GM12878 (cell line): ENCODE measurements around the gene PRDM16. TPM values are rescaled to one million over a fixed set of nuclear protein-coding genes. Genes with fewer than 3 reads are reported as not detected.

ENCODE experiments used
- ATAC-seq: fragments of 200-7000 bp; cut with Tn5 transposase; 3 replicates; pipeline ENCODE4 v1.9.1; 2020; ENCODE audit warnings: mild to moderate bottlenecking, moderate library complexity
- BruUV-seq: library from RNA; stranded (reverse); fragments of 400-500 nt; replicated peaks from 2 replicates; lab custom pipeline; 2021; lab: Mats Ljungman, UMichigan
- CTCF ChIA-PET: fragments of 300-600 bp; sonication (Branson Sonifier 250); formaldehyde crosslinking; extraction: SDS; loops from one replicate; lab custom pipeline; 2021; ENCODE audit warnings: inconsistent platforms; lab: Yijun Ruan, JAX
- POLR2A ChIA-PET: fragments of 350-600 bp; formaldehyde crosslinking; extraction: SDS; loops from one replicate; lab custom pipeline; 2021; ENCODE audit warnings: inconsistent platforms; lab: Charles Lee
- RAD21 ChIA-PET: fragments of 300-600 bp; sonication (Branson Sonifier 250); formaldehyde crosslinking; loops from one replicate; lab custom pipeline; 2023; ENCODE audit warnings: antibody characterized with exemption; ENCODE audit not compliant: unreplicated experiment; lab: Charles Lee
- SMC1A ChIA-PET: fragments of 300-600 bp; sonication (Branson Sonifier 250); formaldehyde crosslinking; loops from one replicate; lab custom pipeline; 2023; ENCODE audit not compliant: unreplicated experiment, uncharacterized antibody; lab: Charles Lee
- DNase-seq: peaks from one replicate; pipeline ENCODE4 v3.0.0-alpha.2; 2011; ENCODE audit warnings: low read depth, low spot score
- FAIRE-seq: peaks from 3 replicates; lab custom pipeline; 2011; peaks lifted over from hg19 to GRCh38; lab: Jason Lieb, UNC
- H2AFZ ChIP-seq: 2 replicates; pipeline ENCODE4 v1.6.0; 2011; ENCODE audit warnings: low read depth, low read length, control low read depth; ENCODE audit not compliant: control insufficient read depth
- H3K27ac ChIP-seq: 2 replicates; pipeline ENCODE4 v1.5.1; 2011; ENCODE audit warnings: control low read depth; ENCODE audit not compliant: control insufficient read depth, insufficient read depth
- H3K27me3 ChIP-seq, 2 experiments: replicated peaks in 1 of 2; 2 replicates each; pipeline versions ENCODE4 v1.6.0 to v1.6.1; 2011; ENCODE audit warnings: low read length in 1 of 2; ENCODE audit not compliant: control insufficient read depth in 2 of 2, insufficient read depth in 2 of 2
- H3K36me3 ChIP-seq, 2 experiments: 2 replicates each; pipeline ENCODE4 v1.5.1; 2011; ENCODE audit warnings: low read length in 1 of 2; ENCODE audit not compliant: control insufficient read depth in 2 of 2, insufficient read depth in 2 of 2
- H3K4me1 ChIP-seq: 2 replicates; pipeline ENCODE4 v1.6.1; 2011; ENCODE audit warnings: mild to moderate bottlenecking, low read length, moderate library complexity, mixed read lengths; ENCODE audit not compliant: control insufficient read depth, insufficient read depth
- H3K4me2 ChIP-seq: 2 replicates; pipeline ENCODE4 v1.6.0; 2011; ENCODE audit warnings: control low read depth; ENCODE audit not compliant: control insufficient read depth, insufficient read depth
- H3K4me3 ChIP-seq: fragments of 200-600 bp; sonication (generic); 2 replicates; pipeline ENCODE4 v1.5.1; 2016
- H3K79me2 ChIP-seq: 2 replicates; pipeline ENCODE4 v1.6.0; 2011; ENCODE audit warnings: low read length; ENCODE audit not compliant: control insufficient read depth, insufficient read depth
- H3K9ac ChIP-seq: 2 replicates; pipeline ENCODE4 v1.8.0; 2011; ENCODE audit warnings: low read length, control low read depth, mixed read lengths; ENCODE audit not compliant: control insufficient read depth, insufficient read depth
- H3K9me3 ChIP-seq: replicated peaks from 3 replicates; pipeline ENCODE4 v1.5.1; 2011; ENCODE audit warnings: mild to moderate bottlenecking, low read length; ENCODE audit not compliant: control insufficient read depth, insufficient read depth
- H4K20me1 ChIP-seq: 2 replicates; pipeline ENCODE4 v1.6.0; 2011; ENCODE audit not compliant: control insufficient read depth, insufficient read depth
- CHD4 ChIP-seq: fragments of 200-600 bp; sonication (generic); IDR thresholded peaks from 2 replicates; pipeline ENCODE4 v1.6.1; 2016; ENCODE audit warnings: mild to moderate bottlenecking
- ETV6 ChIP-seq, 2 experiments: fragments of 450-650 bp in 1 of 2; IDR thresholded peaks in 1 of 2; conservative IDR thresholded peaks in 1 of 2; 2 replicates each; pipeline ENCODE4 v1.6.1; 2014; ENCODE audit warnings: antibody characterized with exemption in 1 of 2, borderline replicate concordance in 1 of 2, low read depth in 1 of 2, mild to moderate bottlenecking in 1 of 2, moderate library complexity in 1 of 2
- GABPA ChIP-seq: IDR thresholded peaks from 2 replicates; pipeline ENCODE4 v1.6.1; 2014; ENCODE audit warnings: antibody characterized with exemption, low read depth, mild to moderate bottlenecking, inconsistent platforms
- JUNB ChIP-seq: IDR thresholded peaks from 2 replicates; pipeline ENCODE4 v1.6.1; 2016; ENCODE audit warnings: antibody characterized with exemption, mild to moderate bottlenecking
- MYB ChIP-seq: fragments of 150-350 bp; IDR thresholded peaks from 2 replicates; pipeline ENCODE4 v1.6.1; 2014; ENCODE audit warnings: mild to moderate bottlenecking, low read depth, low read length, borderline replicate concordance
- POLR2AphosphoS5 ChIP-seq: IDR thresholded peaks from 2 replicates; pipeline ENCODE4 v1.6.1; 2011; ENCODE audit warnings: mild to moderate bottlenecking, low read length, inconsistent platforms
- POU2F2 ChIP-seq: IDR thresholded peaks from 3 replicates; pipeline ENCODE4 v1.6.1; 2011; ENCODE audit warnings: low read depth, mild to moderate bottlenecking, low read length, borderline replicate concordance
- SIN3A ChIP-seq: IDR thresholded peaks from 2 replicates; pipeline ENCODE4 v1.6.1; 2012; ENCODE audit warnings: low read depth, low read length, improper control_type of control experiment
- SRF ChIP-seq, 2 experiments: IDR thresholded peaks; 2 replicates each; pipeline ENCODE4 v1.6.1; 2011; ENCODE audit warnings: low read depth in 2 of 2, low read length in 2 of 2, mild to moderate bottlenecking in 1 of 2, moderate library complexity in 1 of 2
- SUZ12 ChIP-seq: fragments of 200-600 bp; sonication (generic); IDR thresholded peaks from one replicate; pipeline ENCODE4 v1.6.1; 2018; ENCODE audit warnings: antibody characterized with exemption, mild to moderate bottlenecking; ENCODE audit not compliant: unreplicated experiment
- YBX1 ChIP-seq: fragments of 450-650 bp; IDR thresholded peaks from 2 replicates; pipeline ENCODE4 v1.6.1; 2016; ENCODE audit warnings: antibody characterized with exemption
- ZBED1 ChIP-seq: IDR thresholded peaks from 2 replicates; pipeline ENCODE4 v1.6.1; 2016; ENCODE audit warnings: borderline replicate concordance
- ZNF274 ChIP-seq: IDR thresholded peaks from one replicate; pipeline ENCODE4 v1.8.0; 2011; ENCODE audit not compliant: insufficient read length, insufficient read depth
- WGBS: methylation state at CpG from one replicate; pipeline ENCODE4 v1.1.6; 2016; ENCODE audit warnings: low lambda C conversion rate; ENCODE audit not compliant: insufficient replicate concordance, insufficient coverage; ENCODE audit errors: missing lambda C conversion rate; 5-methylcytosine and 5-hydroxymethylcytosine counted together
- in situ Hi-C: fragments of 300-500 bp; cut with MboI; formaldehyde crosslinking; loops from 9 replicates; pipeline ENCODE4 v1.14.3; 2018; ENCODE audit warnings: mixed read lengths
- intact Hi-C: fragments of 100-400 bp; cut with micrococcal nuclease; formaldehyde crosslinking; loops from one replicate; pipeline ENCODE4 v1.14.2; 2022; ENCODE audit not compliant: unreplicated experiment
- polyA plus RNA-seq, 11 experiments: library from polyadenylated mRNA; depleted of rRNA in 4 of 11; unstranded in 6 of 11; stranded (reverse) in 5 of 11; fragments of >200 nt; fragmentation: Nextera tagmentation in 4 of 11; fragmentation: Illumina TruSeq in 1 of 11; extraction: Ambion mirVana in 4 of 11; extraction: Trizol in 1 of 11; gene quantifications; 1 replicate in 1 of 11; 2 replicates in 10 of 11; pipeline versions ENCODE4 v1.2.1 to v1.2.3, GENCODE V29; 2011 to 2016; ENCODE audit warnings: inconsistent platforms in 2 of 11, missing spikeins in 2 of 11, low read depth in 1 of 11
- total RNA-seq, 4 experiments: library from RNA; depleted of rRNA in 3 of 4; stranded (reverse); fragments of >200 nt in 3 of 4; fragmentation: Illumina TruSeq in 1 of 4; extraction: Trizol in 1 of 4; gene quantifications; 2 replicates each; pipeline versions ENCODE4 v1.2.1 to v1.2.3, GENCODE V29; 2013 to 2021
- TF ChIP-seq, protein P1 (sequence below): IDR thresholded peaks from 2 replicates; pipeline ENCODE4 v1.6.1; 2011; ENCODE audit warnings: borderline replicate concordance, low read depth, mild to moderate bottlenecking, moderate library complexity, mixed read lengths, low read length; ENCODE audit not compliant: insufficient read depth; ENCODE audit errors: extremely low read length
- TF ChIP-seq, protein P2 (sequence below): fragments of 450-650 bp; IDR thresholded peaks from 2 replicates; pipeline ENCODE4 v1.6.1; 2017; ENCODE audit warnings: mild to moderate bottlenecking, moderate library complexity
- TF ChIP-seq, protein P3 (sequence below): fragments of 450-650 bp; IDR thresholded peaks from 2 replicates; pipeline ENCODE4 v1.6.1; 2017; ENCODE audit warnings: low read depth, mild to moderate bottlenecking, moderate library complexity

The PRDM16 gene
- total and polyA plus RNA-seq, 10 of the 15 experiments (the other 5 are each of a cell fraction or from before 2014, with no cell fraction given): 0.03 TPM; not detected in 9

DNA sequence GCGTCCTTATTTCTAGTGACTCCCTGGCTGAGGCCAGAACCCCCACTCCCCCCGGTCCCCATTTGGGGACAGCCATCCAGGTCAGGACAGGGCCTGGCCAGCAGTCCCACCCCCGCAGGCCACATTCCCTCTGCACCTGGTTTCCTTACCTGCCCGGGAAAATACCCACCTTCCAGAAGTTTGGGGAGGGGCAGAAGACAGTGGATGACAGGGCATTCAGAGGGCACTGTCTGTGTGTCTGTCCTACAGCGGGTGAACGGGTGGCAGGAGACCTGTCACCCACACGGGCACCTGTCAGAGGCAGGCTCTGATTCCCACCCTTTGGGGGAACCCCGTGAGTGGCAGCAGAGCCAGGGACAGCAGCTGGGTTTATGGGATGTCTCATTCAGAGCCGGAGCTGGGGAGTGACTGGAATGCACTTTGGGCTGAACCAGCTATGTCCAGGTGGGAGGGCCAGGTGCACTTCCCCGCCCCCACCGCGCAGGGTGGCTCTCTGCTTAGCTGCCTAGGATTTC, 387.5 kb downstream of the PRDM16 start:
- no peak overlapping the region for H3K4me2 ChIP-seq
- CTCF ChIA-PET: no interaction called here
- H4K20me1 ChIP-seq: no peaks in the 10 kb centered on the region
- H2AFZ ChIP-seq: no peak overlapping the region
- no peak for TF ChIP-seq ZNF274
- no peak for TF ChIP-seq SUZ12
- no peak for TF ChIP-seq ETV6 (conservative IDR thresholded peaks at IDR 0.05 in 1 of 2, IDR thresholded peaks at IDR 0.05 in 1 of 2; ENCODE audit: borderline replicate concordance in 1 of 2, low read depth in 1 of 2)
- TF ChIP-seq POLR2AphosphoS5: no peak
- no peak for TF ChIP-seq POU2F2
- TF ChIP-seq, protein P1, sequence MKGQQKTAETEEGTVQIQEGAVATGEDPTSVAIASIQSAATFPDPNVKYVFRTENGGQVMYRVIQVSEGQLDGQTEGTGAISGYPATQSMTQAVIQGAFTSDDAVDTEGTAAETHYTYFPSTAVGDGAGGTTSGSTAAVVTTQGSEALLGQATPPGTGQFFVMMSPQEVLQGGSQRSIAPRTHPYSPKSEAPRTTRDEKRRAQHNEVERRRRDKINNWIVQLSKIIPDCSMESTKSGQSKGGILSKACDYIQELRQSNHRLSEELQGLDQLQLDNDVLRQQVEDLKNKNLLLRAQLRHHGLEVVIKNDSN: no peak
- TF ChIP-seq CHD4: no peak
- no peak for TF ChIP-seq GABPA
- TF ChIP-seq, protein P2, sequence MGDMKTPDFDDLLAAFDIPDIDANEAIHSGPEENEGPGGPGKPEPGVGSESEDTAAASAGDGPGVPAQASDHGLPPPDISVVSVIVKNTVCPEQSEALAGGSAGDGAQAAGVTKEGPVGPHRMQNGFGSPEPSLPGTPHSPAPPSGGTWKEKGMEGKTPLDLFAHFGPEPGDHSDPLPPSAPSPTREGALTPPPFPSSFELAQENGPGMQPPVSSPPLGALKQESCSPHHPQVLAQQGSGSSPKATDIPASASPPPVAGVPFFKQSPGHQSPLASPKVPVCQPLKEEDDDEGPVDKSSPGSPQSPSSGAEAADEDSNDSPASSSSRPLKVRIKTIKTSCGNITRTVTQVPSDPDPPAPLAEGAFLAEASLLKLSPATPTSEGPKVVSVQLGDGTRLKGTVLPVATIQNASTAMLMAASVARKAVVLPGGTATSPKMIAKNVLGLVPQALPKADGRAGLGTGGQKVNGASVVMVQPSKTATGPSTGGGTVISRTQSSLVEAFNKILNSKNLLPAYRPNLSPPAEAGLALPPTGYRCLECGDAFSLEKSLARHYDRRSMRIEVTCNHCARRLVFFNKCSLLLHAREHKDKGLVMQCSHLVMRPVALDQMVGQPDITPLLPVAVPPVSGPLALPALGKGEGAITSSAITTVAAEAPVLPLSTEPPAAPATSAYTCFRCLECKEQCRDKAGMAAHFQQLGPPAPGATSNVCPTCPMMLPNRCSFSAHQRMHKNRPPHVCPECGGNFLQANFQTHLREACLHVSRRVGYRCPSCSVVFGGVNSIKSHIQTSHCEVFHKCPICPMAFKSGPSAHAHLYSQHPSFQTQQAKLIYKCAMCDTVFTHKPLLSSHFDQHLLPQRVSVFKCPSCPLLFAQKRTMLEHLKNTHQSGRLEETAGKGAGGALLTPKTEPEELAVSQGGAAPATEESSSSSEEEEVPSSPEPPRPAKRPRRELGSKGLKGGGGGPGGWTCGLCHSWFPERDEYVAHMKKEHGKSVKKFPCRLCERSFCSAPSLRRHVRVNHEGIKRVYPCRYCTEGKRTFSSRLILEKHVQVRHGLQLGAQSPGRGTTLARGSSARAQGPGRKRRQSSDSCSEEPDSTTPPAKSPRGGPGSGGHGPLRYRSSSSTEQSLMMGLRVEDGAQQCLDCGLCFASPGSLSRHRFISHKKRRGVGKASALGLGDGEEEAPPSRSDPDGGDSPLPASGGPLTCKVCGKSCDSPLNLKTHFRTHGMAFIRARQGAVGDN: no peak
- no peak for TF ChIP-seq SRF (IDR thresholded peaks at IDR 0.05; ENCODE audit: low read depth in 2 of 2, low read length in 2 of 2)
- no peak for TF ChIP-seq ZBED1
- no peak for TF ChIP-seq JUNB
- TF ChIP-seq SIN3A: no peak
- no peak for TF ChIP-seq YBX1
- no peak for TF ChIP-seq MYB
- TF ChIP-seq, protein P3, sequence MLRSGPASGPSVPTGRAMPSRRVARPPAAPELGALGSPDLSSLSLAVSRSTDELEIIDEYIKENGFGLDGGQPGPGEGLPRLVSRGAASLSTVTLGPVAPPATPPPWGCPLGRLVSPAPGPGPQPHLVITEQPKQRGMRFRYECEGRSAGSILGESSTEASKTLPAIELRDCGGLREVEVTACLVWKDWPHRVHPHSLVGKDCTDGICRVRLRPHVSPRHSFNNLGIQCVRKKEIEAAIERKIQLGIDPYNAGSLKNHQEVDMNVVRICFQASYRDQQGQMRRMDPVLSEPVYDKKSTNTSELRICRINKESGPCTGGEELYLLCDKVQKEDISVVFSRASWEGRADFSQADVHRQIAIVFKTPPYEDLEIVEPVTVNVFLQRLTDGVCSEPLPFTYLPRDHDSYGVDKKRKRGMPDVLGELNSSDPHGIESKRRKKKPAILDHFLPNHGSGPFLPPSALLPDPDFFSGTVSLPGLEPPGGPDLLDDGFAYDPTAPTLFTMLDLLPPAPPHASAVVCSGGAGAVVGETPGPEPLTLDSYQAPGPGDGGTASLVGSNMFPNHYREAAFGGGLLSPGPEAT: no peak
- BruUV-seq: no TSS peak
- no peaks in the 10 kb centered on the region for H3K4me1 ChIP-seq
- no peak overlapping the region for H3K27ac ChIP-seq
- in situ Hi-C loops (no loop called here), intact Hi-C loops (no loop called here)
- no peaks in the 10 kb centered on the region for H3K36me3 ChIP-seq
- no peaks in the 10 kb centered on the region for H3K9me3 ChIP-seq
- POLR2A ChIA-PET: no interaction called here
- FAIRE-seq (no peak), ATAC-seq (no peak), DNase-seq (no peak)
- no peak overlapping the region for H3K9ac ChIP-seq
- no peaks in the 10 kb centered on the region; a peak in 1 of 4 replicates for H3K27me3 ChIP-seq
- no peak overlapping the region for H3K4me3 ChIP-seq
- SMC1A ChIA-PET: no interaction called here
- RAD21 ChIA-PET: no interaction called here
- 25% methylated on average over 12 of the region's 12 CpGs for WGBS
- H3K79me2 ChIP-seq: no peaks in the 10 kb centered on the region
